HUES6 (cell line): ENCODE measurements around the gene LRP2.

Source experiments
- H3K27ac ChIP-seq: 2 replicates; pipeline ENCODE4 v1.7.0; 2013; ENCODE audit warnings: low read depth, mild to moderate bottlenecking, low read length, inconsistent platforms
- H3K27me3 ChIP-seq: 2 replicates; pipeline ENCODE4 v1.6.1; 2013; ENCODE audit warnings: low read length; ENCODE audit not compliant: control insufficient read depth, insufficient read depth
- H3K36me3 ChIP-seq: 2 replicates; pipeline ENCODE4 v1.6.1; 2013; ENCODE audit warnings: low read length; ENCODE audit not compliant: control insufficient read depth, insufficient read depth
- H3K4me1 ChIP-seq: 2 replicates; pipeline ENCODE4 v1.6.1; 2013; ENCODE audit warnings: low read length; ENCODE audit not compliant: control insufficient read depth, insufficient read depth
- H3K4me3 ChIP-seq: 2 replicates; pipeline ENCODE4 v1.5.1; 2013; ENCODE audit warnings: low read depth, low read length
- H3K9ac ChIP-seq: one replicate; pipeline ENCODE4 v1.6.1; 2013; ENCODE audit warnings: mild to moderate bottlenecking, low read length
- H3K9me3 ChIP-seq: 2 replicates; pipeline ENCODE4 v1.6.1; 2013; ENCODE audit warnings: low read depth, low read length; ENCODE audit not compliant: control insufficient read depth, insufficient read depth

Gene LRP2

GRCh38 chr2:169172914-169173313 lies 189.4 kb downstream of the LRP2 start:
- no peaks in the 10 kb centered on the region for H3K36me3 ChIP-seq
- H3K4me3 ChIP-seq, result no peak overlapping the region
- H3K27me3 ChIP-seq, result no peaks in the 10 kb centered on the region
- H3K9me3 ChIP-seq, result no peaks in the 10 kb centered on the region
- H3K9ac ChIP-seq, result no peak overlapping the region
- no peaks in the 10 kb centered on the region for H3K4me1 ChIP-seq
- no peak overlapping the region for H3K27ac ChIP-seq

- no peak overlapping the region for H3K9ac ChIP-seq
- H3K4me3 ChIP-seq, result no peak overlapping the region
- H3K27ac ChIP-seq, result no peak overlapping the region
- no peaks in the 10 kb centered on the region for H3K4me1 ChIP-seq
- no peaks in the 10 kb centered on the region for H3K9me3 ChIP-seq
- H3K27me3 ChIP-seq, result no peaks in the 10 kb centered on the region
- no peaks in the 10 kb centered on the region for H3K36me3 ChIP-seq
These were observed 190.1 kb downstream of the LRP2 start for GRCh38 chr2:169172151-169172735.

DNA sequence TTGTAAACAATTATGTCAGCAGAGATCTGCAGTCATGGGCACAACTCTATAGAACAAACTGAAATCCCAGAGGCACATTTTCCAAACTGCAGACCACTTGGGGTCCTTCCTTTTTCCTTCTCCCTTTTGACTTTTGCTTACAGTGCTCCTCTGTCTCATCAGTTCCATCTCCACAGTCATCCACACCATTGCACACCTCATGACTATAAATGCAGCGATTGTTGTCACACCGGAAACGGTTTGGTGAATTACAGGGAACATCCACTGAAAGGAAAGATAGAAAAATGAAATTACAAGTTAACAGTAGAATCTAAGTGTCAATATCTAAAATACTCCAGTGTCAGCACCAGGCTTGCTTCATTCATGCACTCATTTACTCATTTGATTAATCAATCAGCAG lies 196.5 kb downstream of the LRP2 start:
- Histone ChIP-seq H3K36me3 (no peaks in the 10 kb centered on the region), H3K27ac (no peak overlapping the region), H3K27me3 (no peaks in the 10 kb centered on the region), H3K4me3 (no peak overlapping the region), H3K4me1 (no peaks in the 10 kb centered on the region), H3K9ac (no peak overlapping the region), H3K9me3 (no peaks in the 10 kb centered on the region)

DNA sequence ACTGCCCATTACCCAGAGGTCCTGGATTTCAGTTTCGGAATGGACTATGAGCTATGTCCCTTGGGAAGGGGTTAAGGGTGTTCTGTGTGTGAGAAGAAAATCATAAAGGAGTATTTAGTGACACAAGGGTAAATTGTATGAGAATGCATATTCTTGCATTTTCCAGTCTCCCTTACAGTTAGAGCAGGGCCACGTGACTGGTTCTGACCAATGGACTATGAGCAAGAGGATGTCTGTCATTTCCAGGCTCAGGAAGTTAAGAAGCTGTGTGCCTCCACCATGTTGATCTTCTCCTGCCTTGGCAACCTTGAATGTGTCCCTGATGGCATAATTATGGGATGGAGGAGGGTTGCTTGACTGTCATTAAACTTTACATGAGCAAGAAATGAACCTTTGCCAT lies 198.0 kb downstream of the LRP2 start:
- Histone ChIP-seq H3K4me3 (no peak overlapping the region), H3K4me1 (no peaks in the 10 kb centered on the region), H3K9me3 (no peaks in the 10 kb centered on the region), H3K27ac (no peak overlapping the region), H3K36me3 (no peaks in the 10 kb centered on the region), H3K27me3 (no peaks in the 10 kb centered on the region), H3K9ac (no peak overlapping the region)

GRCh38 chr2:169162613-169163012 lies 199.7 kb downstream of the LRP2 start:
- no peak overlapping the region for H3K9ac ChIP-seq
- no peaks in the 10 kb centered on the region for H3K9me3 ChIP-seq
- H3K4me3 ChIP-seq, result no peak overlapping the region
- H3K4me1 ChIP-seq, result no peaks in the 10 kb centered on the region
- no peak overlapping the region for H3K27ac ChIP-seq
- no peaks in the 10 kb centered on the region for H3K36me3 ChIP-seq
- no peaks in the 10 kb centered on the region for H3K27me3 ChIP-seq

DNA sequence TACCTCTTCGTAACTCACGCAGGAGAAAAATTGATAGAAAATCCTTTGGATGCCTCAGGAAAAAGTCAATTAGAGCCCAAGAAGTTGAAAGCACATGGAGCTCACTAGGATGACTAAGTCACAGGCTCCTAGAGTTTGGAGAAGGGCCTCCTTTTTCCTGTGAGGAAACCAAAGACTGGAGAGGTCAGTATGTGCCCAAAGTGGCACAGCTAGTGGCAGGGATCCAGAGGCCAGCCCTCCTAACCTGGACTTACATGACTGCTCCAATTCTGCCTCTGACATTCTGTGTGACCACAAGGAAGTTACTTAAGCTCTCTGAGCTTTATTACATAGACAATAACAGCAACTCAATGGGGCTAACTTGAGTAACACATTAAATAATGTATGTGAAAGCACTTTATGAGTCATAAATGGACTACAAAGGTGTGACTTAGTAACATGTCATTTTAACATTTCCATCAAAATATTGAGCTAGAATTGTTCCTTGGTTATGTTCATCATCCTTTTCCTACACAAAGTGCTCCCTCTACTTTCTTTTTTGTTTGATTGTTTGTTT lies 201.3 kb downstream of the LRP2 start:
- H3K36me3 ChIP-seq, result no peaks in the 10 kb centered on the region
- H3K27ac ChIP-seq, result no peak overlapping the region
- no peaks in the 10 kb centered on the region for H3K4me1 ChIP-seq
- no peaks in the 10 kb centered on the region for H3K27me3 ChIP-seq
- H3K4me3 ChIP-seq, result no peak overlapping the region
- H3K9me3 ChIP-seq, result no peaks in the 10 kb centered on the region
- no peak overlapping the region for H3K9ac ChIP-seq

- Histone ChIP-seq H3K4me1 (no peaks in the 10 kb centered on the region), H3K36me3 (no peaks in the 10 kb centered on the region), H3K27ac (no peak overlapping the region), H3K9ac (no peak overlapping the region), H3K9me3 (no peaks in the 10 kb centered on the region), H3K4me3 (no peak overlapping the region), H3K27me3 (no peaks in the 10 kb centered on the region)
These were observed 202.6 kb downstream of the LRP2 start for GRCh38 chr2:169159686-169160085.

DNA sequence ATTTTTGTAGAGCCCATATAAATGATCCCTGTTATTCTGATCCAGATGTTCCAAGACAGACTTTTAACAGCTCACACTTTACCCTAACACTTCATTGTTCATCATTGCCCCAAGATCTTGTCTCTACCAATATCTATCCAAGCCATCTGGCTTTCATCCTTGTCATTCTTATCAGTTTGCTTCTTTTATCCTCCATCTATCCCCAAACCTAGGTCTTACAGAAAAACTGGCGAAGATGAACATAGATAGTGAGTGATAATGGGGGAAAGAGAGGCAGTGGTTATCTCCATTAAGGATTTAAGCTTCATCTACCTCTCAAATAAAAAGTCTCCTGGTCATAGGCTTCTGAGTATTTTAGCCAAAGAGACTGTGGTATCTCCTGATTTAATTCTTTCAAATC lies 203.5 kb downstream of the LRP2 start:
- Histone ChIP-seq H3K36me3 (no peaks in the 10 kb centered on the region), H3K27me3 (no peaks in the 10 kb centered on the region), H3K27ac (no peak overlapping the region), H3K4me1 (no peaks in the 10 kb centered on the region), H3K9ac (no peak overlapping the region), H3K9me3 (no peaks in the 10 kb centered on the region), H3K4me3 (no peak overlapping the region)

GRCh38 chr2:169146220-169146619 lies 216.1 kb downstream of the LRP2 start:
- no peaks in the 10 kb centered on the region for H3K36me3 ChIP-seq
- no peaks in the 10 kb centered on the region for H3K27me3 ChIP-seq
- no peak overlapping the region for H3K9ac ChIP-seq
- no peaks in the 10 kb centered on the region for H3K4me1 ChIP-seq
- no peak overlapping the region for H3K27ac ChIP-seq
- no peak overlapping the region for H3K4me3 ChIP-seq
- no peaks in the 10 kb centered on the region for H3K9me3 ChIP-seq

GRCh38 chr2:169143998-169144397 lies 218.3 kb downstream of the LRP2 start:
- no peak overlapping the region for H3K4me3 ChIP-seq
- H3K9me3 ChIP-seq, result no peaks in the 10 kb centered on the region
- no peak overlapping the region for H3K9ac ChIP-seq
- H3K4me1 ChIP-seq, result peaks cover 21% of the 10 kb centered on the region
- no peaks in the 10 kb centered on the region for H3K36me3 ChIP-seq
- no peaks in the 10 kb centered on the region for H3K27me3 ChIP-seq
- H3K27ac ChIP-seq, result no peak overlapping the region

- no peak overlapping the region for H3K9ac ChIP-seq
- H3K36me3 ChIP-seq, result no peaks in the 10 kb centered on the region
- no peak overlapping the region for H3K27ac ChIP-seq
- no peak overlapping the region for H3K4me3 ChIP-seq
- no peaks in the 10 kb centered on the region for H3K27me3 ChIP-seq
- peaks cover 33% of the 10 kb centered on the region for H3K4me1 ChIP-seq
- H3K9me3 ChIP-seq, result no peaks in the 10 kb centered on the region
These were observed 220.5 kb downstream of the LRP2 start for GRCh38 chr2:169141713-169142352.
